ENCODE measurements around the gene ZSCAN21. TPM values are rescaled to one million over a fixed set of nuclear protein-coding genes. Genes with fewer than 3 reads are reported as not detected.

ZSCAN21 gene
- polyA plus RNA-seq, 1 experiment = 10.6 TPM

DNA sequence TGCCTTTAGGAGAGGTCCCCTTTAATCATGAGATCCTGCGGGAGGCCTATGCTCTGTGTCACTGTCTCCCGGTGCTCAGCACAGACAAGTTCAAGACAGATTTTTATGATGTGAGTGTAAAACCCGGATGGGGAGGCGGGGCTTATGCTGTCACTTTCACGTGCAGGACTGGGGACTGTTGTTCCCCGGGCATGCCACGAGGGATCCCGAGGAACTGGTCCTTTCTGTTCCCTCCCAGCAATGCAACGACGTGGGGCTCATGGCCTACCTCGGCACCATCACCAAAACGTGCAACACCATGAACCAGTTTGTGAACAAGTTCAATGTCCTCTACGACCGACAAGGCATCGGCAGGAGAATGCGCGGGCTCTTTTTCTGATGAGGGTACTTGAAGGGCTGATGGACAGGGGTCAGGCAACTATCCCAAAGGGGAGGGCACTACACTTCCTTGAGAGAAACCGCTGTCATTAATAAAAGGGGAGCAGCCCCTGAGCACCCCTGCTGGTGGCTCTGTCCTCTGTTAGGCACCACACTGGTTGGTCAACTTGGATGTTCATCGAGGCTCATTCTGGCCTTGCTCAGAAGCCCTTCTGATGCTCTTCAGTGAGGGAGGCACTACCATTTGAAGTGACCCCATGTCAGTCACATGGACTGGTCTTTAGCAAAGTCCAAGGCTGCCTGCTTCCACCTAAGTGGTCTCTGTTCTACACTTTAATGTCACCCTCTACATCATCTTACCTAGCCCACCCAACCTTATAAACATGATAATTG is 42.0 kb downstream of the ZSCAN21 start:
- CTCF ChIA-PET = interaction anchor here (0.8 kb wide), 1 partner anchor 9 kb away, joined by 3 read pairs; no protein-coding TSS in a partner anchor
- POLR2A ChIA-PET = no interaction called here
- peaks cover 45% of the 10 kb centered on the region for H3K36me3 ChIP-seq (ENCODE audit: control insufficient read depth, insufficient read depth, low read length)
- TF ChIP-seq, protein P1, sequence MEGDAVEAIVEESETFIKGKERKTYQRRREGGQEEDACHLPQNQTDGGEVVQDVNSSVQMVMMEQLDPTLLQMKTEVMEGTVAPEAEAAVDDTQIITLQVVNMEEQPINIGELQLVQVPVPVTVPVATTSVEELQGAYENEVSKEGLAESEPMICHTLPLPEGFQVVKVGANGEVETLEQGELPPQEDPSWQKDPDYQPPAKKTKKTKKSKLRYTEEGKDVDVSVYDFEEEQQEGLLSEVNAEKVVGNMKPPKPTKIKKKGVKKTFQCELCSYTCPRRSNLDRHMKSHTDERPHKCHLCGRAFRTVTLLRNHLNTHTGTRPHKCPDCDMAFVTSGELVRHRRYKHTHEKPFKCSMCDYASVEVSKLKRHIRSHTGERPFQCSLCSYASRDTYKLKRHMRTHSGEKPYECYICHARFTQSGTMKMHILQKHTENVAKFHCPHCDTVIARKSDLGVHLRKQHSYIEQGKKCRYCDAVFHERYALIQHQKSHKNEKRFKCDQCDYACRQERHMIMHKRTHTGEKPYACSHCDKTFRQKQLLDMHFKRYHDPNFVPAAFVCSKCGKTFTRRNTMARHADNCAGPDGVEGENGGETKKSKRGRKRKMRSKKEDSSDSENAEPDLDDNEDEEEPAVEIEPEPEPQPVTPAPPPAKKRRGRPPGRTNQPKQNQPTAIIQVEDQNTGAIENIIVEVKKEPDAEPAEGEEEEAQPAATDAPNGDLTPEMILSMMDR (IDR thresholded peaks at IDR 0.05; ENCODE audit: insufficient read depth, low read depth, low read length) = peak; percentile 17; the same call in 1 of the 2 replicates
- no peaks in the 10 kb centered on the region for H3K27me3 ChIP-seq (ENCODE audit: control insufficient read depth, insufficient read depth, low read length)
- no peak for DNase-seq (ENCODE audit: low read depth)
- no peak overlapping the region for H3K4me3 ChIP-seq (ENCODE audit: low read depth, low read length)

DNA sequence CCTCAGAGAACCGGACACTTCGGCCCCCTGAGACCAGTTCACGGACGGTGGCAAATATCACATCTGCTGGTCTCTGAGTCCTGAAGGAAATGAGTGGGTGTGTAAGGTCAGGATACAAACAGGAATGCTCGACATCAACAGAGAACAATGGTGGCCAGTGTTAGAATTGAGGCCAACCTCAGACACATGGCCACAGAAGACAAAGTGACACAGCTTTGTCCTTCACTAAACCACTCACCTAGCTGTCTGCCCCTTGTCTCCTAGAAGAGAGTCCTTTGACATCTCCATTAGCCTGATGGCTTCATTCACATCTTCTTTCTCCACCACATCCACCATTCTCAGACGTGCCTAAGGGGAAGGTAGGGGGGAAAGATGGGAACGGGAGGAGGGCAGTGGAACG is 43.5 kb downstream of the ZSCAN21 start:
- H3K27me3 ChIP-seq (ENCODE audit: control insufficient read depth, insufficient read depth, low read length) = no peaks in the 10 kb centered on the region
- POLR2A ChIA-PET = no interaction called here
- no peak for DNase-seq (ENCODE audit: low read depth)
- H3K36me3 ChIP-seq (ENCODE audit: control insufficient read depth, insufficient read depth, low read length) = peaks cover 52% of the 10 kb centered on the region
- TF ChIP-seq, protein P1 (IDR thresholded peaks at IDR 0.05; ENCODE audit: insufficient read depth, low read depth, low read length) = no peak
- no peak overlapping the region for H3K4me3 ChIP-seq (ENCODE audit: low read depth, low read length)
- CTCF ChIA-PET = interaction anchor here (0.6 kb wide), 1 partner anchor 99 kb away, joined by 3 read pairs; no protein-coding TSS in a partner anchor

DNA sequence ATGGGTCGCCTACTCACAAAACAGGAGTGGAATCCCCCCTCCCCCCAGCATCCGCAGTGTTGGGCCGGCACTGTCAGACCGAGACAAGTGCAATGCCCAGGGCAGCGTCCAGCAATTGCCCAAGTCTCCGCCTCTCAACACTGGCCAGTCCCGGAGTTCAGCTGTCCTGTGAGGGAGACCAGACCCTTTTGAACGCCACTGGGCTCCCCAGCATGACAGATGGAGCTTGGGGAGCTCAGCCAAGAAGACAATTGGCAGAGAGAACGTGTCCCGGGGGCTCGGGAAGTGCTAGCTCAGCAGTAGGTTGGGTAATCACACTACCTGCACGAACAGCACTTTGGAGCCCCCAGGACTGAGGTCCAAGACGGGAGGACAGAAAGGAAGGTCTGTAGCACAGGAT is 43.9 kb downstream of the ZSCAN21 start:
- Histone ChIP-seq H3K4me3 (ENCODE audit: low read depth, low read length) (no peak overlapping the region), H3K36me3 (ENCODE audit: control insufficient read depth, insufficient read depth, low read length) (peaks cover 56% of the 10 kb centered on the region), H3K27me3 (ENCODE audit: control insufficient read depth, insufficient read depth, low read length) (no peaks in the 10 kb centered on the region)
- TF ChIP-seq, protein P1 (IDR thresholded peaks at IDR 0.05; ENCODE audit: insufficient read depth, low read depth, low read length) = no peak
- DNase-seq (ENCODE audit: low read depth) = no peak
- POLR2A ChIA-PET = no interaction called here
- CTCF ChIA-PET = interaction anchor here (0.5 to 0.6 kb wide), 2 partner anchors 9 to 99 kb away, joined by 3 to 5 read pairs; no protein-coding TSS in a partner anchor

DNA sequence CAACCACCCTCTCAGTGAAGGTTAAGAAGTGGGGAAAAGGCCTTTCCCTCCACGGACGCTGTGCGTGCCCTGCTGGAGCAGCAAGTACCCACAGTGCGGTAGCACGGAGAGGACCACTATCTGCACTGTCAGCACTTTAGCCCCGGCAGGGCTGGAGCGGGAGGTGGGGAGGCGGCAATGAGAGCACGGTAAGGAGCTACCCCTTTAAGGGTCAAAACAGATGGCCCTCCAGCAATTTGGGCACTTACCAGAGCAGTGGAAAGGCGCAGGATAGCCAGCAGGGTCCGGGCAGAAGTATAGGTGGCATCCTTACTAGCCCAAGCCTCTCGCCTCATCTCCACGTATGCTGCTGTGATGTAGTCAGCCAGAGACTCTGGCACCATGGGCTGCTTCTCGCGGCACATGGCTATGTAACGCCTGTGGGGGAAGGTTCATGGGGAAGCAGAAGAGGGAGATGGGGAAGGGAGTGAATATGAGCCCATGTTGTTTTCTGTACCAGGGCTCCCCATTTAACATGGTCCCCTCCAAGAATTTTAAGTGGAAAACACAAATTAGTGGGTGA is 44.4 kb downstream of the ZSCAN21 start:
- ChIA-PET CTCF (interaction anchor here (0.5 kb wide), 1 partner anchor 9 kb away, joined by 5 read pairs; no protein-coding TSS in a partner anchor), POLR2A (no interaction called here)
- TF ChIP-seq, protein P1 (IDR thresholded peaks at IDR 0.05; ENCODE audit: insufficient read depth, low read depth, low read length) = no peak
- H3K36me3 ChIP-seq (ENCODE audit: control insufficient read depth, insufficient read depth, low read length) = peaks cover 59% of the 10 kb centered on the region
- no peak overlapping the region for H3K4me3 ChIP-seq (ENCODE audit: low read depth, low read length)
- H3K27me3 ChIP-seq (ENCODE audit: control insufficient read depth, insufficient read depth, low read length) = no peaks in the 10 kb centered on the region
- DNase-seq (ENCODE audit: low read depth) = no peak

DNA sequence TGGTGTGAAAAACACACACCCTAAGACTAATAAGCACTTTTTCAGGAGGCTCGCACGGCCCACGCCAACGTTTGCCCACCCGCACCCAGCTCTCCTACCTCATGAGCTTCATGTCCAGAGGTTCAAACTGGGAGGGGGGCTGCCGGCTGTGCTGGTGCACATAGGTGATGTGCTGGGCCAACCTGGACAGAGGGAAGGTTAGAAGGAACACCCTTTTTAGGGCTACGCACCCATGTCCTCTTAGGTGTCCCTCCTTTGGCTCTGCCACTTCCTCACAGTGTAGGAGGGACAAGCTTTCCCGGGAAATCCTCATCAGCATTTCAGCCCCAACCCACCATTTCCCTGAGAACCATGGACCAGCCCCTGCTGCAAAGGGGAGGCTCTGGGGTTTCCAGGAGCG is 45.7 kb downstream of the ZSCAN21 start:
- POLR2A ChIA-PET = no interaction called here
- Histone ChIP-seq H3K4me3 (ENCODE audit: low read depth, low read length) (no peak overlapping the region), H3K27me3 (ENCODE audit: control insufficient read depth, insufficient read depth, low read length) (no peaks in the 10 kb centered on the region), H3K36me3 (ENCODE audit: control insufficient read depth, insufficient read depth, low read length) (peaks cover 64% of the 10 kb centered on the region)
- TF ChIP-seq, protein P1 (IDR thresholded peaks at IDR 0.05; ENCODE audit: insufficient read depth, low read depth, low read length) = no peak
- DNase-seq (ENCODE audit: low read depth) = no peak
- CTCF ChIA-PET = no interaction called here
